NK-92 (cell line): Measurements from ENCODE around the gene CMTM7.
A peak's percentile ranks its signal among the peaks of the same experiment; 100 is the strongest.

Source experiments
- DNase-seq: peaks from one replicate; lab custom pipeline; 2025; ENCODE audit not compliant: unreplicated experiment; lab: John Stamatoyannopoulos, UW

CMTM7 gene

DNA sequence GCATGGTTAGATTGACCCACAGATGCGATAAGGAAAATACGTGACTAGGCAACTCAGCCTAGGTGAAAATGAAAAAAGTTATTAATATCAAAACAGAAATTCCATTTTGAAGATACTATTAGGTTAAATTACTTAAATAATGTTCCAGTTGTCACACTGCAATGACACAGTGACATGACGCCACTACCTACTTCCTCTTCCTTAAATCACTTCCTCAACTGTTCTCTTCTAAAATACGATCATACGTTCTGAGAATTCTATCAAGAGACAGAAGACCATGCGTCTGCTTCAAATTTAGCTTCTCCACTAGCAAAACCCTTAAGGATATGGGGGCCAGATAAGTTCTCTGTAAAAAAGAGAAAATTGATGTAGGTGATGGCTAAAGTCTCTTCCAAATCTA, 92.8 kb downstream of the CMTM7 start:
- no peak for DNase-seq

DNA sequence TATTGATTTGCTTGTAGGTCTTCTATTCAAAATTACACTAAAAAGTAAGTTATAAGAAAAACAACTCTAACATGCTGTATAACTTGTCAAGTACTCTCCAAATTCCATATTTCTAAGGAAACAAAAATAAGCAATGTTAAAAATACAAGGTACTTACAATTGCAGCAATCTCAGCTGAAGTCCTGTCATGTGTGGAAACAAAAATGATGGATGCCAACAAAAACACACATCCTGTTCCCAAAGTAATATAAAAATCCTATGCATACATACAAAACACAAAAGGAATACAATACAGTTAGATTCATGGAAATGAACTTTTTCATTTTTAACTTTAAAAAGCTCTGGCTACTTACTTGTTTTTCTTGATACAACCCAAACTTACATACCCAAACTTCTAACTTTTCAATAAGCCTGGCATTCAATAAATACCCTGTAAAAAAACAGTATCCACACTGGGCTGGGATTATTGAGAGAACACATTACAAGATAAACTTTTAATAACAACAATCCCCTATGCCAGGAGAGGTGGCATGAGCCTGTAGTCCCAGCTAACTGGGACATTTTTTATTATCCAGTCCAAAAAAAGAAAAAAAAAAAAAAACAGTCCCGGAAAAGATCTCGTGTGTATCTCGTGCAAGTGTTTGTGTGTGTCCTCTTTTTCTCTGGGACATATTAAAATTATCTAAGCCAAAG, 96.3 kb downstream of the CMTM7 start:
- DNase-seq: no peak

DNA sequence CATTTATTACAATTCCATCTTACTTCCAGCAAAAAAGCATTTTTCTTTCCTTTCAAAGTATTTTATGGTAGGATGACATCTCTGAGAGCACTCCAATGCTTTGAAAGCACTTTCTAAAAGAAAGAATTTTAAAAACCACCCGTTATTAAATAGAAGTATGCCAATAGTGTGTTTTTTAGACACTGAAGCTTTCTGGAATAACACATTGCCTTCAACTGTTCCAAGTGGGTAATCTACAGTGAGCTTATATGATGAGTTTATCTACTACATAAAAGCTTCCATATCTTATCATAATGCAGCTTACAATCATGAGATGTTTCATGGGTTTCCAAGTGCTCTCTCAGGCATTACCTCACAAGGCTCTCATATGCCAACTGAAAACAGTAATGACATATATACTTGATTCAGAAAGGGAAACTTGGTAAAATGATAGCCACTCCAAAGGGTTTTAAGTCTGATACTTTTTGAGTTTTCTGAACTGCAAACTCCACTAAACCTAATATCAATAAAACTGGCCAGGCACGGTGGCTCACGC, 96.9 kb downstream of the CMTM7 start:
- no peak for DNase-seq

DNA sequence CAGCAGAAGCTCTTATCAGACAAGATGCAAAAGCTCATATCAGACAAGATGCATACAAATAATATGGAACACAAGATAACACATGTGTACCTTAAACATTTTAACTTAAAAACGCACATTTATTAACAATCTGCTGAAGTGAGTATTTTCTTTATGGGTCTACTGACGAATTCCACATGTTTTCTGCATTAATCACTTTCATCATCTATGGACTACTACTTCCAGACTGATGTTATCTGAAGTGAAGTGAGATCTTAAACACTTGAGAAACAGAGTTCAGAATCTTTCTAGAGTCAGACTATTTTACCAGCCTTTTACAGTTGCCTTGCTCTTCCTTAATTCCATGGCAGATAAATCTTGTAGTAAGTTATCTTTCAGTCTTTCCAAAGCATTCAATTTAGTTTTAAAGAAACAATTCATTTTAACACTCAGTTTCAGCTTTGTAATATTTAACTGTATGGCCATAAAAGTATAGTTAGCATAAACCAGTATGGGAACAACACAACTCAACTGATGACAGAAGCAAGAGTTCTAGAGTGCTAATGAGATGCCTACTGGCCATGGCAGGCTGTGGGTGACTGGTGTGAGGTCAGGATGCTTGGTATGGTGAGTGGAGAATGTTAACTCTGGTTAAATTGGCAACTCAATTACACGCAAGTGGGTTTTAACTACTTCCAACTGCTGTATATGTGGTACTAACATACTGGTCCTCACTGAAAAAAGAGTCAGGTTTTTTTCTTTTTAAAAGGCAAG, 101.2 kb downstream of the CMTM7 start:
- no peak for DNase-seq

DNA sequence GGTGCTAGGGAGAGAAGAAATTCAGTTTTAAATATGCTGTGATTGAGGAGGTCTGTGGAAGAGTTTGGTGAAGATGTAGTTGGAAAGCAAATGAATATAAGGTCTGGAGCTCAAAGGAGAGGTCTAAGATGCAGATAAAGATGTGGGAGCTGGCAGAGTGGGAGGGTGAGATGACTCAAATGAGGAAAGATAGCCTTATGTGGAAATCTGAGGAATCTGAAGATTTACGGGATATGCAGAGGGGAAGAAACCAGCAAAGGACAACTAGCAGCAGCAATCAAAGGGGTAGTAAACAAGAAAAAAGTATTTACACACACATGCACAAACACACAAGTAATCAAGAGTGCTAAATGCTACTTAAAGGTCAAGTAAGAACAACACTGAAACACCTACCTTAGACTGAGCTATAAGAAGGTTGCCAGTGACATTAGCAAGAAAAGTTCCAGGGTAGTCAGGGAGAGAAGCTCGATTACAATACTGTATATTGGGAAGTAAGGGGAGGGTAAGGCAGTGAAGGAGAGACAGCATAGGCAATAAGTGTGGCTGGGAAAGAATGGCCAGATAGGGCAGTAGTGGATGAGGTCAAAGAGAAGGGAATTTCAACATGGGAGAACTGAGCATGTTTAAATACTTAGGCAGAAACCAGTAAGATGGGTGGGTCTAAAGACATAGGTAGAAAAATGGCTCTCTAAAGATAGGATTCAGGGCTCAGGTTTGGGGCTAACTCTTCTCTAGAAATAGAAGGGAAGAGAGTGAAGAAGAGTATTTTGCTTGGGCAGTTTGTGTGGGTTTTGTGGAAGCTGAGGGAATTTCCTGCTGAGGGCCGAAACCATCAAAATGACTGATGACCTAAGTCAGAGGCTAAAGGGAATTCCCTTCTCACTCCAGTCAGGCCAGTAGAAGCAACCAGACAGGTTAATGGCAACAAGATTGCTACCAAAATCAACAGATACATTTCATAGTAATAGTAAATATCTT, 102.1 kb downstream of the CMTM7 start:
- no peak for DNase-seq

DNA sequence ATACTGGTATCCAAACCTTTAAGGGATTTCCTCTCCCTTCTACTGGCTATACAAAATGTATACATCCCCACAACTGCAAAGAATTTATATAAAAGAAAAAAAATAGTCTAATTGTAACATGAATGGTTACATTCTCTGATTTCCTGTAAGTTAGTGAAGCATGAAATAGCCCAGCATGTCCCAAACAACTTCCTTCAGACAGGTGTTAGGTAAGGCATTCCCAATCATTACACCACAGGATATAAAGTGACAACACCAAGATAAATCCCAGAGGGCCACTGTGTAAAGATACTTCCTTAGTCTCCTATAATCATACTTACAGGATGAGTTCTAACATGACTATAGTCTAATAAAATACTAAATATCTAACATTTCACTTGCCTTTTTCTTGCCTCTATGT, 103.4 kb downstream of the CMTM7 start:
- DNase-seq: no peak

DNA sequence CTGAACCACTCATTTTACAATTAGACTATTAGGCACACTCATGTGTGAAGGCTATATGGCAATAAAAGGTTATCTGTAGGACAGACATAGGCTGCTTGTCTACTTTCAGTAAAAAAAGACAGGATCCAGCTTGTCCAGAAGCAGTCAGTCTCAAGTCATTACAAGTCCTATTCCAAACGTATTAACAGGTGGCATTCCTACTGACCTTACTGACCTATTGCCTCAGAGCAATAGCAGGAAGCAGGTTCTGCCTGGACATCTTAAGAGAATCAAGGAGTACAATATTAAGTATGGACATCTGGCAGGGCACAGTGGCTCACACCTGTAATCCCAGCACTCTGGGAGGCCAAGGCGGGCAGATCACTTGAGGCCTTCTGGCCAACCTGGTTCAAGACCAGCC, 104.0 kb downstream of the CMTM7 start:
- no peak for DNase-seq

DNA sequence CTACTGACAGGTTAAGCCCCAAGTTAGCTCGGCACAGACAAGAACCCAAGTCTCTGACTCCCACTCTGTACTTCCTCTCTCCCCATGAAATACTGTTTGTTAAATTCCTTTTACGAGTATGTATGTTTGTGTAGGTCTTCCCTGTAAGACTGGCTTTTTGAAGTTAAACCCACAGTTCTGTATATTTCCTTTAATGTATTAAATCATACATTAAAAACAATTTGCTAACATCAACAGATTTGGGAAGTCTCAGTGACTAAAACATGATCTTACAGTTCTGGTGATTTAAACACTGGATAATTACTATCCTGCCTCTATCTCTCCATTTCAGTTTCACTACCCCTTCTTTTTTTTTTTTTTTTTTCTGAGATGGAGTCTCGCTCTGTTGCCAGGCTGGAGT, 106.6 kb downstream of the CMTM7 start:
- no peak for DNase-seq

DNA sequence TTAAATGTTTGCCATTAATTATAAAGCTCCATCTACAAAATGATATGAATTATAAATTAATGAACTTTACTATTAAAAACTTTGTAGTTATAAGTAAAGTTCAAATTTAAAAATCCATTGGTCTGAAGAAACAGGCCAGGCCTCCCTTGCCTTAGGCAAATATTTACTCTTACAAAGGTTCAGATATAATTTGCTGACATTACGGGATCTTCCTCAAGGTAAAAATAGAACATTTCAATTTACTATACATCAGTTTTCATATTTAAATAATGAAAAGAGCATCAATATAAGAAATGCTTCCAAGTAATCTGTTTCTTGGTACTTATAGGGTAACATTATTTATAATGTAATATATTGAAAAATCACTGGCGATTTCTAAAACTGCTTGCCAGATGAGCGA, 107.3 kb downstream of the CMTM7 start:
- DNase-seq: no peak

DNA sequence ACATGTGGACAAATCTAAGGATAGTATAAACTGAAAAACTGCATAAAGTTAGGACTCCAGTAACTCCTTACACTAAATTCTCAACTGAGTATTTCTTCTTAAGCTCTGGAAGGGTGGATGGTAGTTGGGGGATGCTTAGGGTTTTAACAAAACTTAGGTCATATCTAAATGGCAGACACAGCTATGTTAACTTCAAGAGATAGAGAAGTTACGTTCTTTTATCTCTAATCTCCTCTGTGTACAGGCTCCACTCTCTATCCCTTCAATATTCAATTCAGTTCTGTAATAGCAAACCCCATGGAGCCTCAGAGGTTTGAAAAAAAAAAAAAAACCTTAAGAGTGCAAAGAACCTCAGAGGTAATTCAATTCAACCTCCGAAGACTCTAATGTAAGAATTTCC, 107.9 kb downstream of the CMTM7 start:
- no peak for DNase-seq

DNA sequence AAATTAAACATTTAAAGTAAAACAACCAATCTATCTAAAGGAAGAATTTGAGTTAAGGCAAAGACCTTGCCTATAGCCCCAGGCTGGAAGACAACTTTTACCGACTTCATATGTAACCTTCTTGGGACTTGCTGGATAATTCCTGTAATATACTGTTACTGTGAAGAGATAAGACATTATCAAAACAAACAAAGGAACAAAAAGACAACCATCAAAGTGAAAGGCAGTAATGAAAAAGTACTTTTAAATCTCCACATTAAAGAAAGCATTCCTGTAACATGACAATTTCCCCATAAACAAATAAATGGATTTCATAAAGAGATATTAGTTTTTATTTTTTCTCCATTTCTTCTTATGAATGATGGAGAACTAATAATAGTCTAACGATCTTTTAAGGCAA, 108.6 kb downstream of the CMTM7 start:
- no peak for DNase-seq

DNA sequence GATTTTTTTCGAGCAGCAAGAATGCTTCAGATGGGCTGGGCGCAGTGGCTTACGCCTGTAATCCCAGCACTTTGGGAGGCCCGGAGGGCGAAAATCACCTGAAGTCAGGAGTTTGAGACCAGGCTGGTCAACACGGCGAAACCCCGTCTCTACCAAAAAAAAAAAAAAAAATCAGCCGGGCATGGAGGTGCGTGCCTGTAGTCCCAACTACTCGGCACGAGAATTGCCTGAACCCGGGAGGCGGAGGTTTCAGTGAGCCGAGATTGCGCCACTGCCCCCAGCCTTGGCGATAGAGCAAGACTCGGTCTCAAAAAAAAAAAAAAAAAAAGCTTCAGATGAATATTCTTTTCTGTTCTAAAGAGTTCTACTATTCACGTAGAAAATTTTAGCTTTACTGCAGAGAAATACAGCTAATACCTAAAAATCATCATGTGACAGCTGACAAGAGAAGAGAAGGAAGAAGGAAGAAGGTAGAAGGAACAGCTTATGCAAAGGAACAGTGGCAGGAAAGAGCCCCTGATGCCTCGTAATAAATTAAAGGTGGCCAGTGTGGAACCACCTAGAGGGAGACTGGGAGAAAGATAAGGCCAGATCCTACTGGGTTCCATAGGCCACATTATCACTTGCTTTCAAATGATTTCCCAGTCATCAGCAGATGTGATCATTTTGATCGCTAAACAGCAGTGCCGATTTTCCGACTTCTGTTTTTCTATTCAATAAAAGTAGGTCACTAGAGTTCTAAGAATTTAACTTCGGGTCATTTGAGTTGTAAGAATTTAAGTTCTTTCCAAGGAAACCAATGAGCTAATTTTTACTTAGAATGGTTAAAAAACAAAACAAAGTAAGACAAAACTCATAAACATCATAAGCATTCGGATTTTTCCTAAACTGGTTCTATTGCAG, 109.5 kb downstream of the CMTM7 start:
- no peak for DNase-seq

DNA sequence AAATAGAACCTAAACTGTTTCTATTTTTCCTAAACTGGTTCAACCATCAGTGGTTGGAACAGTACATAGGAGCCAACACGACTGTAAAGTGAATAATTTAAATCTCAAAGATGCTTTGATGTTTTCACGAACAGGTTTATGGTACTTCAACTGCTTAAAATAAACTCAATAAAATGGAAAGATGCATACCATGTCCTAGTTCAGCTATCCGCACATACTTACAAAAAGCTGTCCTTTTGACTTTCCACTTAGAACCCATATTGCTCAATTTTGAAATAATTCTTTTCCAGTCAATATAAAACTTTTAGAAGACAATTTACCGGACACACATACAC, 110.1 kb downstream of the CMTM7 start:
- DNase-seq: no peak

DNA sequence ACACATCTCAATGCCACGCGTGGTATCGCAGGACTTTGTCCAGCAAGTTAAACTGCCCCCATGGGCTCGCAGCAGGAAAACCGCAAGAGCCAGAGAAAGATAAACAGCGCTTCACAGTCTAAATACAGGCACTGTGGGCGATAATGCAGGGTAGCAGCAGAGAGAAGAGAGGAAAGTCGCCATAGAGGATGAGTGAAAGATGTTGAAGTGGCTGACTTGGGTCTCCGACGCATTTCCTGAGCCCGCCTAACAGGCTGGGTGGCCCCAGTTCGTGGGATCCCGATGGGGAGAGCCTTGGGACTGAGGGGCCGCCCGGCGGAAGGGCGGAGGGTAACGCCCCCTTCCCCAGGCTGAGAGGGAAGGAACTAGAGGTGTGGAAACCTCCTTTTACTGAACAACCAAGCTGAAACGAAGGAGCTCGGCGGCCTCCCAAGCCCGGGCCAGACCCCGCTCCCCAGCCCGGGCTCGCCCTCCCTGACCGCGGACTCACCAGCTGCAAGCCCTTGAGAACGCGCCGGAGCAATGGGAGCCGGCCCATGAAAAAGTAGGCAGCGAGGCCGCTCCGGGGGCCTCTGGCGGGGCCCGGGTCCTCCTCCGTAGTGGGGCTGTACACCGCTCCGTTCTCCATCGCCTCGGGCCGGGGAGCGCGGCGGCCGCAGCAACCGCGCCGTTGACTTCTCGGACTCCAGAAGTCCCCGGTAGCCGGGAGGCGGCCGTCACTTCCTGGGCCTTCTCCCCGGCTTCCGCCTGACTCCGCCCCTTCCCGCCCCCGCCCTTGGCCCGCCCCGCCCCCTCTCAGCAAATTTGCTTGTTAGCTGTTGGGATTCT, 110.7 kb downstream of the CMTM7 start, which contains the start of gene CMTM6:
CMTM6 (minus strand) TSS at position 735 of the 828 bp plus-strand sequence; CDS start at position 628, 107 bp downstream.
- peak; percentile 11 for DNase-seq

DNA sequence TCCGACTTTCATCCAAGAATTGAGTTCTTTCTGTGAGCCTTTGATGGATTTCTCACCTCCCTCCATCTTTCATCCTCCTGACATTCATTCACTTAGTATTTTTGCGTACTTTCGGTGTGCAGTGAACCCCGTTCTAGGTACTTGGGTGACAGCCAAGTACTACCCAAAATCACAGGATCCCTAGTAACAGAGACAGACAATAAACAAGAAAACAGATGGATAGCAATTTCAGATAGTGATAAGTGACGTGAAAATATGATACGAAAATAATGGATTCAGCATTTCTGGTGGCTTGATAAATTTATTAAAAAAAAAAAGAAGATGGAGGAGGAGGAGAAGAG, 111.3 kb downstream of the CMTM7 start:
- no peak for DNase-seq
